Left hindlimb (tissue), 1 donor: ENCODE results near the gene ZNF30.
"Not testable (repeated sequence)": the region's sequence is repeated elsewhere in the genome, so short reads cannot be mapped to it uniquely, and the experiment has no call there.

Experiments
- DNase-seq: peaks from one replicate; pipeline ENCODE4 v3.0.0-alpha.2; 2018

ZNF30 gene

GRCh38 chr19:34990578-34991192 is 64.0 kb downstream of the ZNF30 start:
- no peak for DNase-seq

- no peak for DNase-seq
Observed at GRCh38 chr19:34991542-34992333, 65.0 kb downstream of the ZNF30 start.

- not testable (repeated sequence) for DNase-seq
Observed at GRCh38 chr19:34992582-34992981, 65.9 kb downstream of the ZNF30 start.

- no peak for DNase-seq
Observed at GRCh38 chr19:34994286-34994642, 67.6 kb downstream of the ZNF30 start.
